H1 (cell line): ENCODE measurements around the gene PTDSS2. TPM values are rescaled to one million over a fixed set of nuclear protein-coding genes. Genes with fewer than 3 reads are reported as not detected.
A peak's percentile ranks its signal among the peaks of the same experiment; 100 is the strongest.

Source experiments
- CTCF ChIA-PET: fragments of 300-600 bp; sonication (Branson Sonifier 250); formaldehyde crosslinking; loops from one replicate; lab custom pipeline; 2021; ENCODE audit not compliant: partially characterized antibody; lab: Charles Lee
- POLR2A ChIA-PET: fragments of 300-600 bp; sonication (Branson Sonifier 250); formaldehyde crosslinking; loops from one replicate; lab custom pipeline; 2021; ENCODE audit warnings: inconsistent platforms; ENCODE audit not compliant: partially characterized antibody; lab: Charles Lee
- DNase-seq, 2 experiments: peaks; one replicate each; pipeline versions ENCODE4 v3.0.0 to v3.0.0-alpha.2; 2010 to 2022; ENCODE audit warnings: low spot score in 2 of 2, low read depth in 1 of 2, mixed read lengths in 1 of 2
- FAIRE-seq: peaks from 2 replicates; lab custom pipeline; 2011; peaks lifted over from hg19 to GRCh38; lab: Jason Lieb, UNC
- H2AFZ ChIP-seq: 2 replicates; pipeline ENCODE4 v1.8.1; 2012; ENCODE audit warnings: low read length, inconsistent platforms
- H2AK5ac ChIP-seq: 2 replicates; pipeline ENCODE4 v1.6.1; 2013; ENCODE audit warnings: low read depth, low read length
- H2BK120ac ChIP-seq: replicated peaks from 2 replicates; pipeline ENCODE3; 2013; ENCODE audit warnings: low read depth, low read length, inconsistent platforms
- H2BK12ac ChIP-seq: 2 replicates; pipeline ENCODE4 v1.6.1; 2013; ENCODE audit warnings: low read depth, low read length
- H2BK15ac ChIP-seq: 2 replicates; pipeline ENCODE4 v1.6.1; 2013; ENCODE audit warnings: low read length
- H2BK20ac ChIP-seq: 2 replicates; pipeline ENCODE4 v1.6.1; 2013; ENCODE audit warnings: low read length
- H2BK5ac ChIP-seq: 2 replicates; pipeline ENCODE4 v1.6.1; 2013; ENCODE audit warnings: low read depth, low read length
- H3K14ac ChIP-seq: 2 replicates; pipeline ENCODE4 v1.6.1; 2013; ENCODE audit warnings: inconsistent platforms; ENCODE audit not compliant: insufficient read length
- H3K18ac ChIP-seq: 2 replicates; pipeline ENCODE4 v1.6.1; 2013; ENCODE audit warnings: low read length; ENCODE audit errors: extremely low read depth
- H3K23ac ChIP-seq: 2 replicates; pipeline ENCODE4 v1.6.1; 2013; ENCODE audit warnings: inconsistent platforms; ENCODE audit not compliant: insufficient read length
- H3K23me2 ChIP-seq: 2 replicates; pipeline ENCODE4 v1.6.1; 2013; ENCODE audit warnings: low read depth, low read length
- H3K27ac ChIP-seq: 2 replicates; pipeline ENCODE4 v1.6.1; 2011; ENCODE audit warnings: low read depth, low read length, inconsistent platforms
- H3K27me3 ChIP-seq, 4 experiments: replicated peaks in 1 of 4; 1 replicate in 1 of 4; 2 replicates in 3 of 4; pipeline versions ENCODE4 v1.6.1 to v1.8.1; 2011 to 2013; ENCODE audit warnings: low read length in 3 of 4, mild to moderate bottlenecking in 3 of 4, inconsistent platforms in 2 of 4, mixed read lengths in 2 of 4, moderate library complexity in 1 of 4; ENCODE audit not compliant: control insufficient read depth in 3 of 4, insufficient read depth in 3 of 4; ENCODE audit errors: extremely low read depth in 1 of 4
- H3K36me3 ChIP-seq, 4 experiments: 2 replicates each; pipeline versions ENCODE4 v1.6.1 to v1.8.1; 2011 to 2013; ENCODE audit warnings: mild to moderate bottlenecking in 4 of 4, low read length in 3 of 4, moderate library complexity in 2 of 4, control low read depth in 1 of 4, inconsistent platforms in 1 of 4; ENCODE audit not compliant: insufficient read depth in 4 of 4, control insufficient read depth in 2 of 4
- H3K4ac ChIP-seq: replicated peaks from 2 replicates; pipeline ENCODE3; 2013; ENCODE audit warnings: low read length, low read depth, mixed read lengths, inconsistent platforms; ENCODE audit not compliant: insufficient read length
- H3K4me1 ChIP-seq, 4 experiments: replicated peaks in 1 of 4; 1 replicate in 1 of 4; 2 replicates in 3 of 4; pipeline versions ENCODE4 v1.6.1 to v1.8.1; 2011 to 2013; ENCODE audit warnings: low read length in 3 of 4, inconsistent platforms in 2 of 4, mixed read lengths in 1 of 4; ENCODE audit not compliant: insufficient read depth in 4 of 4, control insufficient read depth in 3 of 4
- H3K4me2 ChIP-seq, 2 experiments: 2 replicates each; pipeline versions ENCODE4 v1.6.1 to v1.8.1; 2011 to 2013; ENCODE audit warnings: low read depth in 2 of 2, low read length in 2 of 2, control low read depth in 1 of 2, inconsistent platforms in 1 of 2, mild to moderate bottlenecking in 1 of 2; ENCODE audit not compliant: insufficient read depth in 1 of 2
- H3K4me3 ChIP-seq, 4 experiments: fragments of 200-600, 300-600 bp in 1 of 4; sonication (generic), shearing (Covaris generic), sonication (Bioruptor Twin) in 1 of 4; 2 replicates each; pipeline versions ENCODE4 v1.5.1 to v1.8.1; 2011 to 2016; ENCODE audit warnings: low read length in 4 of 4, low read depth in 3 of 4, control low read depth in 2 of 4, inconsistent platforms in 2 of 4, mild to moderate bottlenecking in 2 of 4, mixed read lengths in 1 of 4, moderate library complexity in 1 of 4; ENCODE audit not compliant: insufficient read depth in 2 of 4; ENCODE audit errors: extremely low read depth in 1 of 4
- H3K56ac ChIP-seq: replicated peaks from 2 replicates; pipeline ENCODE3; 2013; ENCODE audit warnings: low read depth, mild to moderate bottlenecking, mixed read lengths, low read length, inconsistent platforms; ENCODE audit not compliant: insufficient read length
- H3K79me1 ChIP-seq: 2 replicates; pipeline ENCODE4 v1.6.1; 2013; ENCODE audit warnings: low read depth, low read length, control low read depth
- H3K79me2 ChIP-seq, 2 experiments: 2 replicates each; pipeline versions ENCODE4 v1.6.1 to v1.8.1; 2012 to 2013; ENCODE audit warnings: low read length in 2 of 2, mild to moderate bottlenecking in 2 of 2, inconsistent platforms in 1 of 2; ENCODE audit not compliant: insufficient read depth in 2 of 2, control insufficient read depth in 1 of 2
- H3K9ac ChIP-seq, 4 experiments: replicated peaks in 1 of 4; 1 replicate in 1 of 4; 2 replicates in 3 of 4; pipeline versions ENCODE4 v1.6.1 to v1.8.1; 2011 to 2013; ENCODE audit warnings: low read depth in 3 of 4, low read length in 3 of 4, control low read depth in 2 of 4, mild to moderate bottlenecking in 2 of 4, moderate library complexity in 2 of 4, inconsistent platforms in 1 of 4; ENCODE audit errors: extremely low read depth in 1 of 4
- H3K9me3 ChIP-seq, 2 experiments: 2 replicates each; pipeline versions ENCODE4 v1.6.1 to v1.8.1; 2012 to 2013; ENCODE audit warnings: mild to moderate bottlenecking in 2 of 2, moderate library complexity in 2 of 2, control low read depth in 1 of 2, inconsistent platforms in 1 of 2, low read depth in 1 of 2, low read length in 1 of 2, mixed read lengths in 1 of 2; ENCODE audit not compliant: insufficient read depth in 2 of 2
- H4K20me1 ChIP-seq, 2 experiments: replicated peaks in 1 of 2; 2 replicates each; pipeline versions ENCODE3 to v1.8.1; 2011 to 2013; ENCODE audit warnings: inconsistent platforms in 2 of 2, low read length in 2 of 2, mild to moderate bottlenecking in 1 of 2; ENCODE audit not compliant: insufficient read depth in 2 of 2, control insufficient read depth in 1 of 2
- H4K5ac ChIP-seq: 2 replicates; pipeline ENCODE4 v1.6.1; 2013; ENCODE audit warnings: low read length, low read depth, mixed read lengths, inconsistent platforms; ENCODE audit not compliant: insufficient read length
- H4K8ac ChIP-seq: 2 replicates; pipeline ENCODE4 v1.8.0; 2013; ENCODE audit warnings: mild to moderate bottlenecking, moderate library complexity, low read length, inconsistent platforms; ENCODE audit not compliant: insufficient read depth; ENCODE audit errors: extremely low read depth
- H4K91ac ChIP-seq: replicated peaks from 2 replicates; pipeline ENCODE3; 2013; ENCODE audit warnings: low read length, mixed read lengths, inconsistent platforms; ENCODE audit not compliant: insufficient read length
- BCL11A ChIP-seq, 2 experiments: IDR thresholded peaks; one replicate each; pipeline ENCODE4 v1.6.1; 2011; ENCODE audit warnings: low read depth in 2 of 2, low read length in 2 of 2, mild to moderate bottlenecking in 2 of 2
- CREB1 ChIP-seq: IDR thresholded peaks from 2 replicates; pipeline ENCODE4 v1.6.1; 2012; ENCODE audit warnings: inconsistent platforms
- E2F6 ChIP-seq: IDR thresholded peaks from 2 replicates; pipeline ENCODE4 v1.6.1; 2012; ENCODE audit warnings: inconsistent platforms
- RAD21 ChIP-seq, 2 experiments: IDR thresholded peaks in 1 of 2; conservative IDR thresholded peaks in 1 of 2; 2 replicates each; pipeline ENCODE4 v1.6.1; 2011; ENCODE audit warnings: low read depth in 2 of 2, low read length in 2 of 2, improper control_type of control experiment in 1 of 2, inconsistent platforms in 1 of 2, mild to moderate bottlenecking in 1 of 2, moderate library complexity in 1 of 2
- WGBS, 2 experiments: shearing (Covaris generic) in 1 of 2; methylation state at CpG; one replicate each; pipeline versions ENCODE4 v1.1.6 to v1.1.7; 2013 to 2015; ENCODE audit warnings: low lambda C conversion rate in 2 of 2, mixed read lengths in 2 of 2, inconsistent platforms in 1 of 2, low coverage in 1 of 2, missing lambda C conversion rate in 1 of 2; ENCODE audit not compliant: insufficient replicate concordance in 2 of 2, insufficient coverage in 1 of 2, insufficient read length in 1 of 2; ENCODE audit errors: extremely low coverage in 1 of 2, missing lambda C conversion rate in 1 of 2; 5-methylcytosine and 5-hydroxymethylcytosine counted together
- polyA plus RNA-seq, 7 experiments: library from polyadenylated mRNA; depleted of rRNA in 3 of 7; stranded (reverse) in 5 of 7; unstranded in 2 of 7; fragments of >200 nt in 5 of 7; fragments of 200-250 nt in 2 of 7; gene quantifications; 1 replicate in 5 of 7; 2 replicates in 1 of 7; 4 replicates in 1 of 7; pipeline versions ENCODE4 v1.2.1 to v1.2.3, GENCODE V29; 2011 to 2013; ENCODE audit warnings: missing spikeins in 2 of 7, mixed read lengths in 2 of 7
- total RNA-seq: library from RNA; stranded (reverse); fragmentation: NEBNext Ultra II Directional; extraction: Animal tissue kit (Norgen Biotek cat#: 25700); gene quantifications from 2 replicates; pipeline ENCODE4 v1.2.1, GENCODE V29; 2021

The PTDSS2 gene
- total and polyA plus RNA-seq, 2 of the 8 experiments (the other 6 are each of a cell fraction or from before 2014, with no cell fraction given): 48.7 to 68.2 TPM

GRCh38 chr11:413120-414081 lies 36.7 kb upstream of the PTDSS2 start:
- Histone ChIP-seq H3K79me2 (peaks cover 0 to 19% of the 10 kb centered on the region in 2 experiments; a peak in 1 of 4 replicates), H3K23ac (no peak overlapping the region), H2BK12ac (no peak overlapping the region), H3K4me1 (peaks cover 0 to 26% (median 16%) of the 10 kb centered on the region in 4 experiments; a peak in 6 of 7 replicates), H3K9ac (no peak overlapping the region), H3K36me3 (no peaks in the 10 kb centered on the region), H4K91ac (no peak overlapping the region), H3K14ac (no peak overlapping the region), H3K4ac (no peak overlapping the region), H2BK20ac (no peak overlapping the region), H4K8ac (no peak overlapping the region), H3K18ac (no peak overlapping the region), H3K4me2 (no peak overlapping the region), H3K56ac (no peak overlapping the region), H2AK5ac (no peak overlapping the region), H2BK15ac (0 out of 2 replicates have a peak overlapping the region, but pooled peaks have one; percentile 61), H2AFZ (no peak overlapping the region), H4K5ac (no peak overlapping the region), H4K20me1 (peaks cover 11 to 13% of the 10 kb centered on the region in 2 experiments), H3K4me3 (no peak overlapping the region), H3K79me1 (peaks cover 7% of the 10 kb centered on the region), H3K27me3 (peaks cover 0 to 13% (median 4%) of the 10 kb centered on the region in 4 experiments; a peak in 5 of 7 replicates), H2BK120ac (no peak overlapping the region), H3K23me2 (peaks cover 9% of the 10 kb centered on the region; the same call in 1 of the 2 replicates), H3K27ac (no peak overlapping the region), H3K9me3 (no peaks in the 10 kb centered on the region), H2BK5ac (no peak overlapping the region)
- POLR2A ChIA-PET: interaction anchor here (0.5 to 1.4 kb wide), 8 partner anchors 11 to 74 kb away, joined by 3 to 5 read pairs (median 3); no protein-coding TSS in a partner anchor
- WGBS, 2 experiments: 83% methylated on average over 9 of the region's 14 CpGs; no CpG with 5 or more reads in 1 of the 2 experiments
- DNase-seq: peak in 1 of 2 experiments; percentile 45
- no peak for FAIRE-seq
- CTCF ChIA-PET: interaction anchor here (1.6 kb wide), 1 partner anchor 38 kb away, joined by 4 read pairs; no protein-coding TSS in a partner anchor
- TF ChIP-seq RAD21 (IDR thresholded peaks at IDR 0.05 in 1 of 2, conservative IDR thresholded peaks at IDR 0.05 in 1 of 2; ENCODE audit: low read depth in 2 of 2, low read length in 2 of 2) (no peak), E2F6 (no peak), CREB1 (no peak), BCL11A (IDR thresholded peaks at IDR 0.05; ENCODE audit: low read depth in 2 of 2, low read length in 2 of 2) (no peak)
